GM19324 (cell line): ENCODE measurements around the gene MAPK7.

Experiments
- ATAC-seq: cut with Tn5 transposase; IDR thresholded peaks from one replicate; pipeline ENCODE4 v1.9.1; 2021; ENCODE audit warnings: mild to moderate bottlenecking, moderate library complexity; ENCODE audit not compliant: unreplicated experiment, low FRiP score

Gene MAPK7

GRCh38 chr17:19362277-19363113, 15.8 kb upstream of the MAPK7 start, which contains the start of gene B9D1:
Gene B9D1, minus strand, starts transcription at chr17:19362723. Its CDS starts 154 bp downstream, at chr17:19362569.
- peak; percentile 88 for ATAC-seq

- ATAC-seq = no peak
Observed at GRCh38 chr17:19363114-19363438, 15.2 kb upstream of the MAPK7 start.

GRCh38 chr17:19363460-19364035, 14.8 kb upstream of the MAPK7 start:
- ATAC-seq = no peak

GRCh38 chr17:19364699-19365498, 13.4 kb upstream of the MAPK7 start:
- no peak for ATAC-seq

- no peak for ATAC-seq
Observed at GRCh38 chr17:19365499-19365817, 12.8 kb upstream of the MAPK7 start.

- ATAC-seq = no peak
Observed at GRCh38 chr17:19365833-19366636, 12.3 kb upstream of the MAPK7 start.

- no peak for ATAC-seq
Observed at GRCh38 chr17:19366637-19366972, 11.7 kb upstream of the MAPK7 start.

GRCh38 chr17:19368229-19368628, 10.1 kb upstream of the MAPK7 start:
- ATAC-seq = no peak

- no peak for ATAC-seq
Observed at GRCh38 chr17:19369107-19369778, 9.1 kb upstream of the MAPK7 start.

- no peak for ATAC-seq
Observed at GRCh38 chr17:19369846-19370492, 8.3 kb upstream of the MAPK7 start.

GRCh38 chr17:19370493-19370960, 7.8 kb upstream of the MAPK7 start:
- no peak for ATAC-seq

GRCh38 chr17:19371259-19372010, 6.9 kb upstream of the MAPK7 start:
- no peak for ATAC-seq

- no peak for ATAC-seq
Observed at GRCh38 chr17:19372011-19372370, 6.3 kb upstream of the MAPK7 start.

GRCh38 chr17:19372439-19372838, 5.9 kb upstream of the MAPK7 start:
- ATAC-seq = no peak

GRCh38 chr17:19372866-19373504, 5.3 kb upstream of the MAPK7 start:
- ATAC-seq = no peak

- no peak for ATAC-seq
Observed at GRCh38 chr17:19374136-19374535, 4.2 kb upstream of the MAPK7 start.

GRCh38 chr17:19375732-19376131, 2.6 kb upstream of the MAPK7 start:
- ATAC-seq = no peak

- ATAC-seq = no peak
Observed at GRCh38 chr17:19376811-19377210, 1.5 kb upstream of the MAPK7 start.
